Measurements from ENCODE around the gene CYP3A5.

Gene CYP3A5

DNA sequence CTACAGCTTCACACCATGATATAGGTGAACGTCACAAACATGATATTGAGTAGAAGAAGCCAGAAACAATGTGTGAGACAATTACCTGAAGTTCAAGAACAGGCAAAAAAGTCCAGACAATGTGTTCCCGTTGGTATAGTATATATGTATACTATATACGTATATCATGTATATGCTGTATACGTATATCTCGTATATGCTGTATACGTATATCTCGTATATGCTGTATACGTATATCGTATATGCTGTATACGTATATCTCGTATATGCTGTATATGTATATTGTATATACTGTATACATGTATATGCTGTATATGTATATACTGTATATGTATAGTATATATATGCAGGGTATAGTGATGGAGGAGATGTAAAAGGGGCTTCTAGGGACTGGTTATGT is 52.3 kb downstream of the CYP3A5 start:
- in situ Hi-C loops (cut with MboI; ENCODE audit: low pct_unique_long_range_greater_than_20kb, low sequenced_read_pairs, unreplicated experiment) = no loop called here
- TF ChIP-seq, protein P1, sequence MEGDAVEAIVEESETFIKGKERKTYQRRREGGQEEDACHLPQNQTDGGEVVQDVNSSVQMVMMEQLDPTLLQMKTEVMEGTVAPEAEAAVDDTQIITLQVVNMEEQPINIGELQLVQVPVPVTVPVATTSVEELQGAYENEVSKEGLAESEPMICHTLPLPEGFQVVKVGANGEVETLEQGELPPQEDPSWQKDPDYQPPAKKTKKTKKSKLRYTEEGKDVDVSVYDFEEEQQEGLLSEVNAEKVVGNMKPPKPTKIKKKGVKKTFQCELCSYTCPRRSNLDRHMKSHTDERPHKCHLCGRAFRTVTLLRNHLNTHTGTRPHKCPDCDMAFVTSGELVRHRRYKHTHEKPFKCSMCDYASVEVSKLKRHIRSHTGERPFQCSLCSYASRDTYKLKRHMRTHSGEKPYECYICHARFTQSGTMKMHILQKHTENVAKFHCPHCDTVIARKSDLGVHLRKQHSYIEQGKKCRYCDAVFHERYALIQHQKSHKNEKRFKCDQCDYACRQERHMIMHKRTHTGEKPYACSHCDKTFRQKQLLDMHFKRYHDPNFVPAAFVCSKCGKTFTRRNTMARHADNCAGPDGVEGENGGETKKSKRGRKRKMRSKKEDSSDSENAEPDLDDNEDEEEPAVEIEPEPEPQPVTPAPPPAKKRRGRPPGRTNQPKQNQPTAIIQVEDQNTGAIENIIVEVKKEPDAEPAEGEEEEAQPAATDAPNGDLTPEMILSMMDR (IDR thresholded peaks at IDR 0.05; ENCODE audit: extremely low read depth, insufficient read depth, missing control alignments) = no peak

DNA sequence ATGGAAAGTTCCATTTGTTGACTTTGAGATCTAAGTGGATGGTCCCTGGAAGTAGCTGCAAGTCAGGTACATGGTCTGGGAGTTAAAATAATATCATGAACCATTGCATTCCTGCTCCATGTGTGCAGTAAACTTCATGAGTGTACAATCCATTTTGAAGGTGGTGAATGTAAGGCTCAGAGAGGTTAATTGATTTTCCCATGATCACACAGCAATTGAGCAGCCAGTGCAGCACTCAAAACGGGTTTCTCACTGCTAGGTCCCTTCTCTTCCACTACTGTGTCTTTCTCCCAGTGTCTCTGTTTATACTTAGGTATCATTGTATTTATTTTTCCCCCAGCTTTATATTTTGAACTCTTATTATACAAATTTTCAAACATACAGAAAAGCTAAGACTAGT is 53.1 kb downstream of the CYP3A5 start:
- in situ Hi-C loops (cut with MboI; ENCODE audit: low pct_unique_long_range_greater_than_20kb, low sequenced_read_pairs, unreplicated experiment) = no loop called here
- TF ChIP-seq, protein P1 (IDR thresholded peaks at IDR 0.05; ENCODE audit: extremely low read depth, insufficient read depth, missing control alignments) = no peak
- DNase-seq (ENCODE audit: low spot score) = no peak

More for the DNA sequence above, 52.3 kb downstream of the CYP3A5 start:
- no peak for DNase-seq (ENCODE audit: low spot score)

DNA sequence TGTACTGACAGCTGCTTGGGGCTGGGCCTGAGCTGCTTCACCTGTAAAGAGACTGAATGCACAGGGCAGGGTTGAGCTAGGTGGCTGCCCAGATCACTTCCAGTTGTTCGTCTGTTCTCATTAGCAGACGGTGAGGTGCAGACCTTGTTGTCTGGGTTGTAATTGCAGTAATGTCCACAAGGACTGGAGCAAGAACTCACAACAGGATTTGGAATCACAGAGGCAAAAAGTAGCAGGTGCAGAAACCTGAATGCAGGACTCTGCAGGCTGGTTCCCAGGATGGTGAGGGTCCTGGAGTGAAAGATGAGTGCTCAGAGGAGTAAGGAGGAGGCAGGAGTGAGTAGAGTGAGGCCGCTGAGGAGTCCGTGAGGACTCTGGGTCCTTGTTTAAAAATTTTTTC is 53.8 kb downstream of the CYP3A5 start:
- DNase-seq (ENCODE audit: low spot score) = no peak
- in situ Hi-C loops (cut with MboI; ENCODE audit: low pct_unique_long_range_greater_than_20kb, low sequenced_read_pairs, unreplicated experiment) = no loop called here
- TF ChIP-seq, protein P1 (IDR thresholded peaks at IDR 0.05; ENCODE audit: extremely low read depth, insufficient read depth, missing control alignments) = no peak

DNA sequence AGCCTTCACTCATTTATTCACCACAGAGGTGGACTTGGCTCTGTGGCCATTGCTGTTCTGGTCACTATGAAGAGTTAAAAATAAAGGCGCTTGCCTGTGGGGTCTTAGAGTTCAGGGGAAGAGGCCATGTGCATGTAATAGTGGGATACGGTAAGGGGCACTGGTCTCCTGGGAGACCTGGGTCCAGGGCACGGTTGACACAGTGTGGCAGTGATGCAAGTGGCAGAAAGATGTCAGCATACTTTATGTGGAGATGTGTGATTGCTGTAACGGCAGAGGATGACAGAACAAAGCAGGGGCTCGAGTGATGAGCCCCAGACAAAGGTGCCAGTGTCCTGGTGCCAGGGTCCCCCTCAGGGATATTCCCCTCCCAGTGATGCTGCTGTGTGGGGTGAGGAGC is 54.5 kb downstream of the CYP3A5 start:
- no peak for DNase-seq (ENCODE audit: low spot score)
- in situ Hi-C loops (cut with MboI; ENCODE audit: low pct_unique_long_range_greater_than_20kb, low sequenced_read_pairs, unreplicated experiment) = no loop called here
- TF ChIP-seq, protein P1 (IDR thresholded peaks at IDR 0.05; ENCODE audit: extremely low read depth, insufficient read depth, missing control alignments) = no peak

DNA sequence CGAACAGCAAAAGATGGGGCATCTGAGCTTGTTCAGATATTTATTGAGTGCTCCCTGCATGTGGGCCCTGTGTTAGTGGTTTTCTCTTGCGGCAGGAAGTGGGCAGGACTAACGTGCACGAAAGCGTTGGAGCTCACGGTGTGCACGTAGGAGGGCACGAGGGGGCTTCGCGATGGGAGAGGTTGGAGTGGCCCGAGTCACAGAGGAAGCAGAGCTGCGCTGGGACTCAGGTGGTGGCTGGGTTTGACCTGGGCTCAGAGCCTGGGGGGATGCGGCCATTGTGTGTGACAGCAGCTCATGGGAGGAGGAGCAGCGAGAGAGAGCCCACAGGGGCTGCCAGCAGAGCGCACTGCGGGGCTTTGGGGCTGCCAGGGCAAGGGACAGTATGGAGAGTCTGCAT is 55.3 kb downstream of the CYP3A5 start:
- in situ Hi-C loops (cut with MboI; ENCODE audit: low pct_unique_long_range_greater_than_20kb, low sequenced_read_pairs, unreplicated experiment) = no loop called here
- TF ChIP-seq, protein P1 (IDR thresholded peaks at IDR 0.05; ENCODE audit: extremely low read depth, insufficient read depth, missing control alignments) = no peak
- no peak for DNase-seq (ENCODE audit: low spot score)

DNA sequence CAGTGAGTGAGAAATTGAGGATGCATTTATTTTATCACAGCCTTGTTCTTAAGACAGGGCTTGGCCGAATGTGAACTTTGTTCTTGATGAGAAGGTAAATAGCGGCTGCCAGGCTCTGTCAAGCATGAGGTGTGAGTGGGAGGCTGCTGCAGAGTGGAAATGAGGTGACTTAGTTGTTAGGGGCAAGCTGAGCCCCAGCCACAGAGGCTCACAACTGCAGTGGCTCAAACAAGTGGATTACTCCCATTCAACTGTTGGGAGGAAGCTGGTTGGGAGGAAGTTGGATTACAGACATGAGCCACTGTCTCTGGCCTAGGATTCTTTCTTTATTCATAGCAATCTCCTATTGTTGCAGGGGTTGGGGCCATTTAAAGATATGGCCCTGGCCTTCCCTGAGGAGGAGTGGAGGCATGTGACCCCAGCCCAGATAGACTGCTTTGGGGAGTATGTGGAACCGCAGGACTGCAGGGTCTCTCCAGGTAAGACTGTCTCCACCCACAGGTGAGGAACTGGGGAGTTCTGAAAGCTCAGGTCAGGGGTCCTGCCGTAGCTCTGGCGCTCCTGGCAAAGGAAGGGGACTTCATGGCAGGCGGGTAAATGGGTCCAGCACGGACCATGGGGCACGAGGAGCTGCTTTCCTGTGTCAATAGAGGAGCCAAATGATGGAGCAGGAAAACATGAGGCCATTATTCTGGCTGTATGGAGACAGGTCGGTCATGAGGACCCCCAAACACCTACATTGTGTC is 55.9 kb downstream of the CYP3A5 start:
- TF ChIP-seq, protein P1 (IDR thresholded peaks at IDR 0.05; ENCODE audit: extremely low read depth, insufficient read depth, missing control alignments) = no peak
- DNase-seq (ENCODE audit: low spot score) = no peak
- in situ Hi-C loops (cut with MboI; ENCODE audit: low pct_unique_long_range_greater_than_20kb, low sequenced_read_pairs, unreplicated experiment) = no loop called here
